T-cell (primary cell): ENCODE data around the gene KITLG. TPM values are rescaled to one million over a fixed set of nuclear protein-coding genes. Genes with fewer than 3 reads are reported as not detected.
"Not testable (repeated sequence)": the region's sequence is repeated elsewhere in the genome, so short reads cannot be mapped to it uniquely, and the experiment has no call there.

ENCODE experiments used
- ATAC-seq, 4 experiments: fragments of 200-7000 bp in 3 of 4; fragments of 150-1000 bp in 1 of 4; cut with Tn5 transposase; replicated peaks in 1 of 4; 1 replicate in 3 of 4; 2 replicates in 1 of 4; pipeline ENCODE4 v1.10.0; 2021; ENCODE audit warnings: moderate library complexity in 3 of 4, mild to moderate bottlenecking in 2 of 4, moderate number of reproducible peaks in 1 of 4
- CTCF ChIA-PET, 2 donors: fragments of 300-600 bp; sonication (Branson Sonifier 250); formaldehyde crosslinking; loops; one replicate each; lab custom pipeline; 2022; ENCODE audit warnings: antibody characterized with exemption in 2 of 2; lab: Charles Lee
- POLR2A ChIA-PET, 2 donors: fragments of 300-600 bp; sonication (Branson Sonifier 250); formaldehyde crosslinking; loops; one replicate each; lab custom pipeline; 2022; ENCODE audit warnings: antibody characterized with exemption in 2 of 2; lab: Charles Lee
- DNase-seq, 35 experiments: peaks; one replicate each; pipeline versions ENCODE4 v3.0.0 to v3.0.0-alpha.2; 2013 to 2023
- H3K27ac ChIP-seq: one replicate; pipeline ENCODE4 v1.5.1; 2013; ENCODE audit warnings: low read length
- H3K27me3 ChIP-seq, 2 experiments: replicated peaks in 1 of 2; 1 replicate in 1 of 2; 2 replicates in 1 of 2; pipeline versions ENCODE4 v1.6.1 to v1.7.0; 2013; ENCODE audit warnings: low read length in 1 of 2, mixed read lengths in 1 of 2; ENCODE audit not compliant: control insufficient read depth in 2 of 2, insufficient read depth in 2 of 2; ENCODE audit errors: extremely low read depth in 1 of 2
- H3K36me3 ChIP-seq, 2 donors: 1 replicate in 1 of 2; 2 replicates in 1 of 2; pipeline versions ENCODE4 v1.6.1 to v1.7.0; 2013; ENCODE audit warnings: low read length in 1 of 2; ENCODE audit not compliant: control insufficient read depth in 2 of 2, insufficient read depth in 1 of 2; ENCODE audit errors: extremely low read depth in 1 of 2
- H3K4me1 ChIP-seq, 2 experiments: 1 replicate in 1 of 2; 2 replicates in 1 of 2; pipeline versions ENCODE4 v1.6.1 to v1.7.0; 2013; ENCODE audit warnings: low read length in 2 of 2, mixed read lengths in 1 of 2; ENCODE audit not compliant: insufficient read depth in 2 of 2, control insufficient read depth in 1 of 2; ENCODE audit errors: extremely low read depth in 1 of 2
- H3K4me3 ChIP-seq, 2 donors: 1 replicate in 1 of 2; 2 replicates in 1 of 2; pipeline versions ENCODE4 v1.5.1 to v1.7.0; 2013; ENCODE audit warnings: mild to moderate bottlenecking in 2 of 2, low read length in 1 of 2, moderate library complexity in 1 of 2; ENCODE audit not compliant: control insufficient read depth in 1 of 2; ENCODE audit errors: extremely low read depth in 1 of 2
- H3K9me3 ChIP-seq: 2 replicates; pipeline ENCODE4 v1.7.0; 2013
- H3K27ac Mint-ChIP-seq, 2 donors: one replicate each; pipeline ENCODE4 v1.8.0; 2020 to 2021; ENCODE audit warnings: mild to moderate bottlenecking in 2 of 2, mixed read lengths in 2 of 2
- H3K27me3 Mint-ChIP-seq, 2 donors: one replicate each; pipeline ENCODE4 v1.8.0; 2021 to 2022; ENCODE audit warnings: mixed read lengths in 2 of 2
- H3K36me3 Mint-ChIP-seq: one replicate; pipeline ENCODE4 v1.8.0; 2021; ENCODE audit warnings: mixed read lengths
- H3K4me1 Mint-ChIP-seq, 3 donors: one replicate each; pipeline ENCODE4 v1.8.0; 2020 to 2022; ENCODE audit warnings: mixed read lengths in 3 of 3, mild to moderate bottlenecking in 1 of 3
- H3K4me3 Mint-ChIP-seq, 3 donors: one replicate each; pipeline ENCODE4 v1.8.0; 2020 to 2022; ENCODE audit warnings: mild to moderate bottlenecking in 3 of 3, mixed read lengths in 3 of 3, moderate library complexity in 3 of 3
- H3K9me3 Mint-ChIP-seq, 3 donors: one replicate each; pipeline ENCODE4 v1.8.0; 2020 to 2022; ENCODE audit warnings: mixed read lengths in 3 of 3
- WGBS: methylation state at CpG from one replicate; pipeline ENCODE4 v1.1.5; 2013; ENCODE audit warnings: missing lambda C conversion rate; ENCODE audit not compliant: insufficient coverage; 5-methylcytosine and 5-hydroxymethylcytosine counted together
- total RNA-seq, 35 experiments: library from RNA in 6 of 35; stranded (reverse) in 6 of 35; fragments of 120-200 nt in 1 of 35; gene quantifications; one replicate each; pipeline versions ENCODE4 v1.2.1 to v1.2.4 and lab custom pipeline; 2013 to 2026

The KITLG gene
- total RNA-seq, 5 donors from 2014 or later (not counting 1 experiment from before 2014, with no cell fraction given): 0.16 to 0.66 (median 0.29) TPM; not detected in 2

DNA sequence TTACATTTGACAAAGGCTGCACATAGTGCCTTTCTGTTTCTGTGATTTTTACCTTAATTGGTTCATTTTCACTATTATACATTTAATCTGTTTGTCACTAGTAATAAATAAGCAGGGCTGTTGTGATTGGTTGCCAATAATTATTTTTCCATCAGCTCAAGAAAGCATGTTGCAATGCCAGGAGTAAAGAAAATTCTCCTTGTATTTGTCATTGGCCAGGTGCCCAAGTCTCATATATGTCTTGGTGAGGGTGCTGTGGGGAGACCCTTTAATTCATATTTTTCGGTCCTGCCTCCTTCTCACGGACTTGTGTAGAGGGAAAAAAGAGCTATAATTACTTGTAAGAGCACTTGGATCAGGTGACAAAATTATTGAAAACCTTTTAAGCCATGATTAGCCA is 108.0 kb downstream of the KITLG start:
- DNase-seq: no peak
- no CpG with 5 or more reads among the region's 2 CpGs for WGBS
- H3K4me3 Mint-ChIP-seq: no peak overlapping the region

DNA sequence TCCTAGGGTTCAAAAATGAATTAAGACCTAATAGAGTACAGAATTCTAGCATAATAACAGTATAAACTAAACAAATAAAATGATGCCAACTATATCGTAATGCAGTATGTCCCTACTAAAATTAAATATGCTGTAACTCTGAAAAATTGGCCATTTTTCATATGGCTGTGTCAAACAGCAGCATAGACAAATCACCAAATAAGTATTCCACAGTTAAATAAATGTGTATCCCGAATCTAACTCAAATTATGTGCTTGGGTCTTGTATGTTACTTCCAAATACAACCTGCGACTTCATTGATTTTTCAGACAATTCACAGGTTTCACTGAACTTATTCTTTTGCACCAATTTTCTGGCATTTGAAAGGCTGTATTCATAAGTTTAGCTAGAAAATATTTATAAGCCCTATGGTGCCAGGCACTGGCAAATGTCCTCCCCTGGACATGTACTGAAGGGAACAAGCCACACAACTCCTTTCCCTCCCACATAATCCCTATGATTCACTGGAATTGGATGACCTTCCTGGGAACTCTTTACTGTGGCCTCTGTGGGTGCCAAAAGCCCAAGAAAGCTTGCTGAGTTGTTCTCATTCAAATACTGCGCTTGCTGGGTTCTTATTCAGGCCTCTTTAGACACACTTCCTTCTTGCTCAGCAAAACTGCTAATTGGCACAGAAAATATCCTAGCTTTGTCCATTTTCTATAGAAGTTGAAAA is 108.8 kb downstream of the KITLG start:
- Mint-ChIP-seq H3K27ac (no peak overlapping the region), H3K9me3 (peaks cover 0 to 12% (median 5%) of the 10 kb centered on the region in 3 donors), H3K27me3 (no peaks in the 10 kb centered on the region), H3K4me1 (no peaks in the 10 kb centered on the region), H3K4me3 (no peak overlapping the region), H3K36me3 (no peaks in the 10 kb centered on the region)
- 100% methylated on average over 1 of the region's 4 CpGs for WGBS
- no peak overlapping the region for H3K27ac ChIP-seq
- H3K9me3 ChIP-seq: no peaks in the 10 kb centered on the region
- no peak overlapping the region for H3K4me3 ChIP-seq
- no peak for DNase-seq
- no peaks in the 10 kb centered on the region for H3K27me3 ChIP-seq
- ChIA-PET CTCF (no interaction called here), POLR2A (no interaction called here)
- ATAC-seq: no peak
- no peaks in the 10 kb centered on the region for H3K36me3 ChIP-seq
- no peaks in the 10 kb centered on the region for H3K4me1 ChIP-seq

More for the DNA sequence above, 108.0 kb downstream of the KITLG start:
- ChIA-PET CTCF (no interaction called here), POLR2A (no interaction called here)
- Mint-ChIP-seq H3K9me3 (peaks cover 0 to 13% (median 6%) of the 10 kb centered on the region in 3 donors), H3K27me3 (no peaks in the 10 kb centered on the region), H3K4me1 (no peaks in the 10 kb centered on the region), H3K27ac (no peak overlapping the region), H3K36me3 (no peaks in the 10 kb centered on the region)
- H3K9me3 ChIP-seq: no peaks in the 10 kb centered on the region
- no peak overlapping the region for H3K27ac ChIP-seq
- no peak overlapping the region for H3K4me3 ChIP-seq
- no peaks in the 10 kb centered on the region for H3K4me1 ChIP-seq
- ATAC-seq: no peak
- H3K27me3 ChIP-seq: no peaks in the 10 kb centered on the region
- H3K36me3 ChIP-seq: no peaks in the 10 kb centered on the region

DNA sequence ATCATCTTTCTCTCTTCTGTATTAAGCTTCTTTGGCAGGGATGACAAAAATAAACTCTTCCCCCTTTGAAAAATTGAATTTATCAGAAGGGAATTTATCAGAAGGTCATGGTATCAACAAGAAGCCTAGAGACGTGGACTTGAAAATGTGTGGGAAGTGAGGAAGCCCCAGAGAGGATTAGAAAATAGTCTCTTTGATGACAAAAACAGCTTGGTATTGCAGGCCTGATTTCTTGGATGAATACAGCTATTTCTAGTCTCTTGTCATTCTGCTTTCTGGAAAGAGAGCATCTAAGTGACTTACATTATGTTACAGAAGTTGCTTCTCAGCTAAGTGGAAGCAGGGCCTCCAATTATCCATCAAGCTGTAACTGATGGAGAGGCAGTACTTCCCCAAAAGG is 111.1 kb downstream of the KITLG start:
- Mint-ChIP-seq H3K27me3 (no peaks in the 10 kb centered on the region), H3K36me3 (no peaks in the 10 kb centered on the region), H3K9me3 (peaks cover 2 to 9% (median 8%) of the 10 kb centered on the region in 3 donors), H3K27ac (no peak overlapping the region), H3K4me3 (no peak overlapping the region), H3K4me1 (no peaks in the 10 kb centered on the region)
- Histone ChIP-seq H3K36me3 (no peaks in the 10 kb centered on the region), H3K4me1 (no peaks in the 10 kb centered on the region), H3K27me3 (no peaks in the 10 kb centered on the region), H3K27ac (no peak overlapping the region), H3K9me3 (no peaks in the 10 kb centered on the region), H3K4me3 (no peak overlapping the region)
- DNase-seq (no peak), ATAC-seq (no peak)
- WGBS: no CpG with 5 or more reads among the region's 1 CpG
- CTCF ChIA-PET: no interaction called here
- POLR2A ChIA-PET: no interaction called here

DNA sequence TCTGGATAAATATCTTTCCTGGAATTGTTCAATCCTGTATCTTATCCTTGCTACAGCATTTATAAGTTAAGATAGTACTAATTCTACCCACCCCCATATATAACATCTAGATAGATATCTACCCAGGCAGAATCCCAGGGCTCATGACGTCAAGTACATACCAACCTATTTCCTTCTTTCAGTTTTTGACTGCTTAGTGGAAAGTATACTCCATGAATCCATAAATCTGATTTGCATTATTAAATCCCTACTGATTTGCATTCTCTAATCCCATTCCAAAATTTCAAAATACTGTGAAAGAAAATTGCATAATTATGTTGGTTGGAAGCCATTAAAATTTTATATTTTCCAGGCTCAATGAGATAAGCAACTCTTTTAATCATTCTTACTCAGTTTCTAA is 111.7 kb downstream of the KITLG start:
- DNase-seq (no peak), ATAC-seq (no peak)
- CTCF ChIA-PET: no interaction called here
- Histone ChIP-seq H3K27me3 (no peaks in the 10 kb centered on the region), H3K4me1 (no peaks in the 10 kb centered on the region), H3K36me3 (no peaks in the 10 kb centered on the region), H3K4me3 (no peak overlapping the region), H3K9me3 (no peaks in the 10 kb centered on the region), H3K27ac (no peak overlapping the region)
- no peaks in the 10 kb centered on the region for H3K4me1 Mint-ChIP-seq
- POLR2A ChIA-PET: no interaction called here
- no peaks in the 10 kb centered on the region for H3K36me3 Mint-ChIP-seq
- H3K9me3 Mint-ChIP-seq: peaks cover 2 to 13% (median 8%) of the 10 kb centered on the region in 3 donors
- H3K27ac Mint-ChIP-seq: no peak overlapping the region
- H3K27me3 Mint-ChIP-seq: no peaks in the 10 kb centered on the region
- WGBS: no CpG with 5 or more reads among the region's 1 CpG
- H3K4me3 Mint-ChIP-seq: no peak overlapping the region

DNA sequence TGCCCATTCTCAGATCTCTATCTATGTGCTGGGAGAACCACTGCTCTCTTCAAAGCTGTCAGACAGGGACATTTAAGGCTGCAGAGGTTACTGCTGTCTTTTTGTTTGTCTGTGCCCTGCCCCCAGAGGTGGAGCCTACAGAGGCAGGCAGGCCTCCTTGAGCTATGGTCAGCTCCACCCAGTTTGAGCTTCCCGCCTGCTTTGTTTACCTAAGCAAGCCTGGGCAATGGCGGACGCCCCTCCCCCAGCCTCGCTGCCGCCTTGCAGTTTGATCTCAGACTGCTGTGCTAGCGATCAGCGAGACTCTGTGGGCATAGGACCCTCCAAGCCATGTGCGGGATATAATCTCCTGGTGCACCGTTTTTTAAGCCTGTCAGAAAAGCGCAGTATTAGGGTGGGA is 113.6 kb downstream of the KITLG start:
- CTCF ChIA-PET, ATAC-seq, H3K27ac Mint-ChIP-seq, H3K4me3 ChIP-seq, H3K27me3 Mint-ChIP-seq, H3K4me1 Mint-ChIP-seq, H3K9me3 ChIP-seq, H3K36me3 ChIP-seq, H3K36me3 Mint-ChIP-seq, DNase-seq, H3K4me1 ChIP-seq, H3K27ac ChIP-seq, H3K4me3 Mint-ChIP-seq, H3K27me3 ChIP-seq, POLR2A ChIA-PET: not testable (repeated sequence)
- WGBS: 94% methylated on average over 8 of the region's 10 CpGs
- peaks cover 2 to 13% (median 5%) of the 10 kb centered on the region in 3 donors for H3K9me3 Mint-ChIP-seq

GRCh38 chr12:88458327-88458726 is 121.9 kb downstream of the KITLG start:
- no CpG with 5 or more reads among the region's 1 CpG for WGBS
- no peak overlapping the region for H3K4me3 Mint-ChIP-seq
- Histone ChIP-seq H3K4me3 (no peak overlapping the region), H3K4me1 (no peaks in the 10 kb centered on the region), H3K36me3 (no peaks in the 10 kb centered on the region), H3K27ac (no peak overlapping the region), H3K9me3 (no peaks in the 10 kb centered on the region), H3K27me3 (no peaks in the 10 kb centered on the region)
- CTCF ChIA-PET: no interaction called here
- H3K27me3 Mint-ChIP-seq: no peaks in the 10 kb centered on the region
- H3K9me3 Mint-ChIP-seq: peaks cover 0 to 9% (median 3%) of the 10 kb centered on the region in 3 donors
- no peaks in the 10 kb centered on the region for H3K4me1 Mint-ChIP-seq
- no peak overlapping the region for H3K27ac Mint-ChIP-seq
- POLR2A ChIA-PET: no interaction called here
- no peaks in the 10 kb centered on the region for H3K36me3 Mint-ChIP-seq
- DNase-seq (no peak), ATAC-seq (no peak)

- no peaks in the 10 kb centered on the region for H3K9me3 Mint-ChIP-seq
- H3K4me3 Mint-ChIP-seq: no peak overlapping the region
- no peaks in the 10 kb centered on the region for H3K27me3 Mint-ChIP-seq
- no peak for ATAC-seq
- no peak for DNase-seq
- H3K27ac Mint-ChIP-seq: no peak overlapping the region
- H3K4me1 Mint-ChIP-seq: no peaks in the 10 kb centered on the region
- no peaks in the 10 kb centered on the region for H3K4me1 ChIP-seq
- H3K36me3 ChIP-seq: no peaks in the 10 kb centered on the region
- ChIA-PET CTCF (no interaction called here), POLR2A (no interaction called here)
- H3K27me3 ChIP-seq: no peaks in the 10 kb centered on the region
- H3K4me3 ChIP-seq: no peak overlapping the region
- H3K36me3 Mint-ChIP-seq: no peaks in the 10 kb centered on the region
- no peaks in the 10 kb centered on the region for H3K9me3 ChIP-seq
- H3K27ac ChIP-seq: no peak overlapping the region
Measured at GRCh38 chr12:88453323-88453722, 126.9 kb downstream of the KITLG start.
